ENCODE measurements around the gene KCNN3.
A peak's percentile ranks its signal among the peaks of the same experiment; 100 is the strongest.

Gene KCNN3

DNA sequence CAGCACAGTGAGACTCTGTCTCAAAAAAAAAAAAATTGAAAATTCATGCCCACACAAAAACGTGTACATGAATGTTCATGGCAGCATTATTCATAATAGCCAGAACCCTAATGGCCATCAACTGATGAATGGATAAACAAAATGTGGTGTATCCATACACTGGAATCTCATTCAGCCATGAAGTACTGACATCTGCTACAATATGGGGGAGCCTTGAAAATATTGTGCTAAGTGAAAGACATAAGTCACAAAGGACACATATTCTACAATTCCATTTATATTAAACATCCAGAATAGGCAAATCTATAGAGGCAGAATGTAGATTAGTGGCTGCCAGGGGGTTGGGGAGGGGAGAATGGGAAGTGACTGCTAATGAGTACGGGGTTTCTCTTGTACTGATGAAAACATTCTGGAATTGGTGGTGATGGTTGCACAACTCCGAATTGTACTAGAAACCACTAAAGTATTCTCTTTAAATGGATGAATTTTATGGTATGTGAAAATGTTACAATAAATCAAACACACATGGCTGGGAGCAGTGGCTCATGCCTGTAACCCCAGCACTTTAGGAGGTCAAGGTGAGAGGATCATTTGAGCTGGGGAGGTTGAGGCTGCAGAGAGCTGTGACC is 33.0 kb upstream of the KCNN3 start:
- CTCF ChIA-PET, result interaction anchor here (1.4 kb wide), 1 partner anchor 43 kb away, joined by 3 read pairs; no protein-coding TSS in a partner anchor
- no peak overlapping the region for H3K4me3 ChIP-seq (ENCODE audit: low read depth, low read length)
- H3K36me3 ChIP-seq (ENCODE audit: control insufficient read depth in 2 of 2, insufficient read depth in 1 of 2, low read length in 2 of 2), result no peaks in the 10 kb centered on the region
- no peaks in the 10 kb centered on the region for H3K4me1 ChIP-seq (ENCODE audit: control insufficient read depth, insufficient read depth, low read length)
- H3K9me3 ChIP-seq (ENCODE audit: control insufficient read depth, insufficient read depth, low read depth, low read length), result no peaks in the 10 kb centered on the region
- POLR2A ChIA-PET, result no interaction called here
- TF ChIP-seq, protein P1, sequence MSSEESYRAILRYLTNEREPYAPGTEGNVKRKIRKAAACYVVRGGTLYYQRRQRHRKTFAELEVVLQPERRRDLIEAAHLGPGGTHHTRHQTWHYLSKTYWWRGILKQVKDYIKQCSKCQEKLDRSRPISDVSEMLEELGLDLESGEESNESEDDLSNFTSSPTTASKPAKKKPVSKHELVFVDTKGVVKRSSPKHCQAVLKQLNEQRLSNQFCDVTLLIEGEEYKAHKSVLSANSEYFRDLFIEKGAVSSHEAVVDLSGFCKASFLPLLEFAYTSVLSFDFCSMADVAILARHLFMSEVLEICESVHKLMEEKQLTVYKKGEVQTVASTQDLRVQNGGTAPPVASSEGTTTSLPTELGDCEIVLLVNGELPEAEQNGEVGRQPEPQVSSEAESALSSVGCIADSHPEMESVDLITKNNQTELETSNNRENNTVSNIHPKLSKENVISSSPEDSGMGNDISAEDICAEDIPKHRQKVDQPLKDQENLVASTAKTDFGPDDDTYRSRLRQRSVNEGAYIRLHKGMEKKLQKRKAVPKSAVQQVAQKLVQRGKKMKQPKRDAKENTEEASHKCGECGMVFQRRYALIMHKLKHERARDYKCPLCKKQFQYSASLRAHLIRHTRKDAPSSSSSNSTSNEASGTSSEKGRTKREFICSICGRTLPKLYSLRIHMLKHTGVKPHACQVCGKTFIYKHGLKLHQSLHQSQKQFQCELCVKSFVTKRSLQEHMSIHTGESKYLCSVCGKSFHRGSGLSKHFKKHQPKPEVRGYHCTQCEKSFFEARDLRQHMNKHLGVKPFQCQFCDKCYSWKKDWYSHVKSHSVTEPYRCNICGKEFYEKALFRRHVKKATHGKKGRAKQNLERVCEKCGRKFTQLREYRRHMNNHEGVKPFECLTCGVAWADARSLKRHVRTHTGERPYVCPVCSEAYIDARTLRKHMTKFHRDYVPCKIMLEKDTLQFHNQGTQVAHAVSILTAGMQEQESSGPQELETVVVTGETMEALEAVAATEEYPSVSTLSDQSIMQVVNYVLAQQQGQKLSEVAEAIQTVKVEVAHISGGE (tag by site-specific recombination; conservative IDR thresholded peaks at IDR 0.05; ENCODE audit: low read depth), result no peak
- TF ChIP-seq, protein P2, sequence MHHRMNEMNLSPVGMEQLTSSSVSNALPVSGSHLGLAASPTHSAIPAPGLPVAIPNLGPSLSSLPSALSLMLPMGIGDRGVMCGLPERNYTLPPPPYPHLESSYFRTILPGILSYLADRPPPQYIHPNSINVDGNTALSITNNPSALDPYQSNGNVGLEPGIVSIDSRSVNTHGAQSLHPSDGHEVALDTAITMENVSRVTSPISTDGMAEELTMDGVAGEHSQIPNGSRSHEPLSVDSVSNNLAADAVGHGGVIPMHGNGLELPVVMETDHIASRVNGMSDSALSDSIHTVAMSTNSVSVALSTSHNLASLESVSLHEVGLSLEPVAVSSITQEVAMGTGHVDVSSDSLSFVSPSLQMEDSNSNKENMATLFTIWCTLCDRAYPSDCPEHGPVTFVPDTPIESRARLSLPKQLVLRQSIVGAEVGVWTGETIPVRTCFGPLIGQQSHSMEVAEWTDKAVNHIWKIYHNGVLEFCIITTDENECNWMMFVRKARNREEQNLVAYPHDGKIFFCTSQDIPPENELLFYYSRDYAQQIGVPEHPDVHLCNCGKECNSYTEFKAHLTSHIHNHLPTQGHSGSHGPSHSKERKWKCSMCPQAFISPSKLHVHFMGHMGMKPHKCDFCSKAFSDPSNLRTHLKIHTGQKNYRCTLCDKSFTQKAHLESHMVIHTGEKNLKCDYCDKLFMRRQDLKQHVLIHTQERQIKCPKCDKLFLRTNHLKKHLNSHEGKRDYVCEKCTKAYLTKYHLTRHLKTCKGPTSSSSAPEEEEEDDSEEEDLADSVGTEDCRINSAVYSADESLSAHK (tag by site-specific recombination; IDR thresholded peaks at IDR 0.05), result peak; percentile 70
- TF ChIP-seq ZNF10 (tag by site-specific recombination; IDR thresholded peaks at IDR 0.05), result peak; percentile 84
- no peak overlapping the region for H3K27ac ChIP-seq (ENCODE audit: extremely low read depth, low read depth, low read length)

GRCh38 chr1:154901591-154901990 is 31.5 kb upstream of the KCNN3 start:
- ChIA-PET CTCF (no interaction called here), POLR2A (no interaction called here)
- no peaks in the 10 kb centered on the region for H3K36me3 ChIP-seq (ENCODE audit: control insufficient read depth in 2 of 2, insufficient read depth in 1 of 2, low read length in 2 of 2)
- H3K27ac ChIP-seq (ENCODE audit: extremely low read depth, low read depth, low read length), result no peak overlapping the region
- no peaks in the 10 kb centered on the region for H3K4me1 ChIP-seq (ENCODE audit: control insufficient read depth, insufficient read depth, low read length)
- H3K9me3 ChIP-seq (ENCODE audit: control insufficient read depth, insufficient read depth, low read depth, low read length), result no peaks in the 10 kb centered on the region
- no peak overlapping the region for H3K4me3 ChIP-seq (ENCODE audit: low read depth, low read length)
- TF ChIP-seq, protein P1 (tag by site-specific recombination; conservative IDR thresholded peaks at IDR 0.05; ENCODE audit: low read depth), result no peak
- no peak for TF ChIP-seq ZNF776 (tag by site-specific recombination; IDR thresholded peaks at IDR 0.05; ENCODE audit: borderline replicate concordance)
- no peak for TF ChIP-seq ZNF501 (tag by site-specific recombination; IDR thresholded peaks at IDR 0.05)
- TF ChIP-seq ZNF510 (tag by site-specific recombination; IDR thresholded peaks at IDR 0.05; ENCODE audit: insufficient replicate concordance), result no peak
- TF ChIP-seq ZBTB10 (tag by site-specific recombination; IDR thresholded peaks at IDR 0.05), result no peak
- no peak for TF ChIP-seq EGR2 (tag by site-specific recombination; IDR thresholded peaks at IDR 0.05; ENCODE audit: low read depth)
- TF ChIP-seq KLF10 (tag by site-specific recombination; IDR thresholded peaks at IDR 0.05), result no peak
- no peak for TF ChIP-seq KLF8 (tag by site-specific recombination; IDR thresholded peaks at IDR 0.05)
- TF ChIP-seq ZBTB48 (tag by site-specific recombination; IDR thresholded peaks at IDR 0.05), result no peak
- no peak for TF ChIP-seq ZNF670 (tag by site-specific recombination; IDR thresholded peaks at IDR 0.05; ENCODE audit: low read depth)
- no peak for TF ChIP-seq ZNF140 (tag by site-specific recombination; IDR thresholded peaks at IDR 0.05)
- no peak for TF ChIP-seq ZNF529 (tag by site-specific recombination; IDR thresholded peaks at IDR 0.05; ENCODE audit: insufficient replicate concordance)
- no peak for TF ChIP-seq ZNF549 (tag by site-specific recombination; IDR thresholded peaks at IDR 0.05)
- TF ChIP-seq, protein P3, sequence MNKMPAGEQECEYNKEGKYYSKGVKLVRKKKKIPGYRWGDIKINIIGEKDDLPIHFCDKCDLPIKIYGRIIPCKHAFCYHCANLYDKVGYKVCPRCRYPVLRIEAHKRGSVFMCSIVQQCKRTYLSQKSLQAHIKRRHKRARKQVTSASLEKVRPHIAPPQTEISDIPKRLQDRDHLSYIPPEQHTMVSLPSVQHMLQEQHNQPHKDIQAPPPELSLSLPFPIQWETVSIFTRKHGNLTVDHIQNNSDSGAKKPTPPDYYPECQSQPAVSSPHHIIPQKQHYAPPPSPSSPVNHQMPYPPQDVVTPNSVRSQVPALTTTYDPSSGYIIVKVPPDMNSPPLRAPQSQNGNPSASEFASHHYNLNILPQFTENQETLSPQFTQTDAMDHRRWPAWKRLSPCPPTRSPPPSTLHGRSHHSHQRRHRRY (tag by site-specific recombination; IDR thresholded peaks at IDR 0.05), result no peak
